NCI-H2029 (cell line): Measurements from ENCODE around the gene FMNL2.
"Not testable (repeated sequence)": the region's sequence is repeated elsewhere in the genome, so short reads cannot be mapped to it uniquely, and the experiment has no call there.

ENCODE experiments used
- DNase-seq: peaks from one replicate; lab custom pipeline; 2025; lab: John Stamatoyannopoulos, UW

Gene FMNL2

GRCh38 chr2:152470861-152471854 lies 136.2 kb downstream of the FMNL2 start:
- DNase-seq, result no peak

- DNase-seq, result no peak
These were observed 137.5 kb downstream of the FMNL2 start for GRCh38 chr2:152472481-152472887.

GRCh38 chr2:152473151-152473857 lies 138.3 kb downstream of the FMNL2 start:
- DNase-seq, result peak; percentile 31

- not testable (repeated sequence) for DNase-seq
These were observed 139.5 kb downstream of the FMNL2 start for GRCh38 chr2:152474523-152474922.

- DNase-seq, result no peak
These were observed 141.0 kb downstream of the FMNL2 start for GRCh38 chr2:152475982-152476381.

- no peak for DNase-seq
These were observed 142.5 kb downstream of the FMNL2 start for GRCh38 chr2:152477347-152478092.

GRCh38 chr2:152479282-152479681 lies 144.3 kb downstream of the FMNL2 start:
- no peak for DNase-seq

GRCh38 chr2:152480821-152481399 lies 145.9 kb downstream of the FMNL2 start:
- DNase-seq, result no peak

- no peak for DNase-seq
These were observed 147.1 kb downstream of the FMNL2 start for GRCh38 chr2:152481881-152482583.

GRCh38 chr2:152483276-152484063 lies 148.5 kb downstream of the FMNL2 start:
- peak; percentile 23 for DNase-seq

GRCh38 chr2:152485954-152486736 lies 151.2 kb downstream of the FMNL2 start:
- no peak for DNase-seq

GRCh38 chr2:152486737-152487400 lies 151.9 kb downstream of the FMNL2 start:
- DNase-seq, result no peak

GRCh38 chr2:152488075-152488474 lies 153.1 kb downstream of the FMNL2 start:
- no peak for DNase-seq

- no peak for DNase-seq
These were observed 154.4 kb downstream of the FMNL2 start for GRCh38 chr2:152489364-152489763.

- no peak for DNase-seq
These were observed 155.9 kb downstream of the FMNL2 start for GRCh38 chr2:152490686-152491455.

GRCh38 chr2:152492131-152492530 lies 157.2 kb downstream of the FMNL2 start:
- DNase-seq, result no peak

GRCh38 chr2:152492911-152493310 lies 157.9 kb downstream of the FMNL2 start:
- DNase-seq, result no peak

GRCh38 chr2:152493417-152493816 lies 158.4 kb downstream of the FMNL2 start:
- no peak for DNase-seq
